Keratinocyte (primary cell): Measurements from ENCODE around the gene NRM. TPM values are rescaled to one million over a fixed set of nuclear protein-coding genes. Genes with fewer than 3 reads are reported as not detected.

Experiments used
- DNase-seq: peaks from one replicate; pipeline ENCODE4 v3.0.0-alpha.2; 2011; ENCODE audit warnings: low read depth, missing footprints, low spot score
- FAIRE-seq: peaks from 2 replicates; lab custom pipeline; 2011; peaks lifted over from hg19 to GRCh38; lab: Jason Lieb, UNC
- H2AFZ ChIP-seq: 2 replicates; pipeline ENCODE4 v1.6.0; 2012; ENCODE audit warnings: low read length, control low read depth, inconsistent platforms; ENCODE audit not compliant: control insufficient read depth
- H3K27ac ChIP-seq: 2 replicates; pipeline ENCODE4 v1.5.1; 2011; ENCODE audit warnings: low read length; ENCODE audit not compliant: control insufficient read depth, insufficient read depth
- H3K27me3 ChIP-seq: 3 replicates; pipeline ENCODE4 v1.6.0; 2011; ENCODE audit warnings: low read length; ENCODE audit not compliant: control insufficient read depth, insufficient read depth; ENCODE audit errors: extremely low read depth
- H3K36me3 ChIP-seq, 2 experiments: 2 replicates in 1 of 2; 3 replicates in 1 of 2; pipeline ENCODE4 v1.5.1; 2011; ENCODE audit warnings: low read length in 2 of 2, mild to moderate bottlenecking in 1 of 2; ENCODE audit not compliant: control insufficient read depth in 2 of 2, insufficient read depth in 2 of 2; ENCODE audit errors: extremely low read depth in 1 of 2
- H3K4me1 ChIP-seq: 3 replicates; pipeline ENCODE4 v1.5.1; 2011; ENCODE audit warnings: low read length; ENCODE audit not compliant: control insufficient read depth, insufficient read depth; ENCODE audit errors: extremely low read depth
- H3K4me2 ChIP-seq: 3 replicates; pipeline ENCODE4 v1.6.0; 2011; ENCODE audit warnings: low read depth, low read length; ENCODE audit not compliant: control insufficient read depth, insufficient read depth; ENCODE audit errors: extremely low read depth
- H3K4me3 ChIP-seq, 3 experiments: fragments of 200-600 bp in 1 of 3; sonication (generic) in 1 of 3; 2 replicates in 2 of 3; 3 replicates in 1 of 3; pipeline ENCODE4 v1.5.1; 2011 to 2016; ENCODE audit warnings: low read length in 3 of 3, mild to moderate bottlenecking in 3 of 3, control low read depth in 2 of 3, inconsistent platforms in 1 of 3, low read depth in 1 of 3, mixed read lengths in 1 of 3, mixed run types in 1 of 3, moderate library complexity in 1 of 3; ENCODE audit not compliant: control insufficient read depth in 2 of 3, insufficient read depth in 2 of 3; ENCODE audit errors: extremely low read depth in 1 of 3
- H3K79me2 ChIP-seq: 2 replicates; pipeline ENCODE4 v1.6.0; 2012; ENCODE audit warnings: low read length; ENCODE audit not compliant: control insufficient read depth, insufficient read depth
- H3K9ac ChIP-seq: 3 replicates; pipeline ENCODE4 v1.6.0; 2011; ENCODE audit warnings: low read length; ENCODE audit not compliant: control insufficient read depth, insufficient read depth; ENCODE audit errors: extremely low read depth
- H3K9me1 ChIP-seq: 3 replicates; pipeline ENCODE4 v1.6.0; 2011; ENCODE audit warnings: low read length; ENCODE audit not compliant: control insufficient read depth, insufficient read depth; ENCODE audit errors: extremely low read depth
- H3K9me3 ChIP-seq: 2 replicates; pipeline ENCODE4 v1.5.1; 2012; ENCODE audit warnings: low read depth, low read length; ENCODE audit not compliant: control insufficient read depth
- H4K20me1 ChIP-seq: 3 replicates; pipeline ENCODE4 v1.6.0; 2011; ENCODE audit warnings: low read length; ENCODE audit not compliant: control insufficient read depth, insufficient read depth; ENCODE audit errors: extremely low read depth
- EZH2 ChIP-seq: IDR thresholded peaks from one replicate; pipeline ENCODE4 v1.6.1; 2012; ENCODE audit warnings: inconsistent platforms, mild to moderate bottlenecking, low read length, moderate library complexity
- dilution Hi-C: fragments of 300-500 bp; cut with MboI; formaldehyde crosslinking; loops from one replicate; pipeline ENCODE4 v1.7.0; 2020; ENCODE audit warnings: low sequenced_read_pairs; ENCODE audit not compliant: extremely low pct_ligation_motif_present
- polyA plus RNA-seq, 5 experiments: library from polyadenylated mRNA; depleted of rRNA in 3 of 5; stranded (reverse) in 3 of 5; stranded (forward) in 1 of 5; unstranded in 1 of 5; fragments of >200 nt; gene quantifications; 1 replicate in 1 of 5; 2 replicates in 3 of 5; 3 replicates in 1 of 5; pipeline versions ENCODE4 v1.2.1 to v1.2.3, GENCODE V29; 2011 to 2012; ENCODE audit warnings: missing spikeins in 2 of 5, low read depth in 1 of 5, low replicate concordance in 1 of 5
- TF ChIP-seq, protein P1 (sequence below), 3 experiments: IDR thresholded peaks in 1 of 3; conservative IDR thresholded peaks in 1 of 3; optimal IDR thresholded peaks in 1 of 3; 2 replicates in 2 of 3; 3 replicates in 1 of 3; pipeline versions ENCODE3 to v1.5.1; 2011; ENCODE audit warnings: low read length in 3 of 3, mild to moderate bottlenecking in 3 of 3, moderate library complexity in 2 of 3, control low read depth in 1 of 3, inconsistent platforms in 1 of 3; ENCODE audit not compliant: insufficient read depth in 2 of 3; ENCODE audit errors: extremely low read depth in 1 of 3

Gene NRM
- polyA plus RNA-seq, 1 donor (not counting 4 experiments of a cell fraction or from before 2014, with no cell fraction given), result 7.0 TPM

GRCh38 chr6:30686009-30686907, 4.5 kb downstream of the NRM start, which contains the start of gene PPP1R18:
TSS of gene PPP1R18 (minus strand) at chr6:30686645. CDS start at chr6:30686018, 627 bp downstream.
- H3K27ac ChIP-seq, result peak within 1 kb of the TSS; percentile 94
- dilution Hi-C loops, result no loop called here
- H3K27me3 ChIP-seq, result no peaks in the 10 kb centered on the region
- peaks cover 8% of the 10 kb centered on the region for H4K20me1 ChIP-seq
- H3K79me2 ChIP-seq, result peaks cover 79% of the 10 kb centered on the region
- no peak for TF ChIP-seq EZH2
- TF ChIP-seq, protein P1, sequence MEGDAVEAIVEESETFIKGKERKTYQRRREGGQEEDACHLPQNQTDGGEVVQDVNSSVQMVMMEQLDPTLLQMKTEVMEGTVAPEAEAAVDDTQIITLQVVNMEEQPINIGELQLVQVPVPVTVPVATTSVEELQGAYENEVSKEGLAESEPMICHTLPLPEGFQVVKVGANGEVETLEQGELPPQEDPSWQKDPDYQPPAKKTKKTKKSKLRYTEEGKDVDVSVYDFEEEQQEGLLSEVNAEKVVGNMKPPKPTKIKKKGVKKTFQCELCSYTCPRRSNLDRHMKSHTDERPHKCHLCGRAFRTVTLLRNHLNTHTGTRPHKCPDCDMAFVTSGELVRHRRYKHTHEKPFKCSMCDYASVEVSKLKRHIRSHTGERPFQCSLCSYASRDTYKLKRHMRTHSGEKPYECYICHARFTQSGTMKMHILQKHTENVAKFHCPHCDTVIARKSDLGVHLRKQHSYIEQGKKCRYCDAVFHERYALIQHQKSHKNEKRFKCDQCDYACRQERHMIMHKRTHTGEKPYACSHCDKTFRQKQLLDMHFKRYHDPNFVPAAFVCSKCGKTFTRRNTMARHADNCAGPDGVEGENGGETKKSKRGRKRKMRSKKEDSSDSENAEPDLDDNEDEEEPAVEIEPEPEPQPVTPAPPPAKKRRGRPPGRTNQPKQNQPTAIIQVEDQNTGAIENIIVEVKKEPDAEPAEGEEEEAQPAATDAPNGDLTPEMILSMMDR (optimal IDR thresholded peaks at IDR 0.05 in 1 of 3, IDR thresholded peaks at IDR 0.05 in 1 of 3, conservative IDR thresholded peaks at IDR 0.05 in 1 of 3; ENCODE audit: extremely low read depth in 1 of 3, insufficient read depth in 2 of 3, low read length in 3 of 3), result peak in 1 of 3 experiments; percentile 2
- H3K4me3 ChIP-seq, result peak within 1 kb of the TSS; percentile 82 to 94 (median 87)
- peaks cover 10 to 31% of the 10 kb centered on the region in 2 experiments for H3K36me3 ChIP-seq
- peak within 1 kb of the TSS; percentile 97 for H3K9ac ChIP-seq
- H3K9me3 ChIP-seq, result no peaks in the 10 kb centered on the region
- DNase-seq, result no peak
- peaks cover 44% of the 10 kb centered on the region for H3K4me1 ChIP-seq
- H2AFZ ChIP-seq, result peak within 1 kb of the TSS; percentile 39
- peak within 1 kb of the TSS; percentile 100 for H3K4me2 ChIP-seq
- FAIRE-seq, result no peak
- no peaks in the 10 kb centered on the region for H3K9me1 ChIP-seq

DNA sequence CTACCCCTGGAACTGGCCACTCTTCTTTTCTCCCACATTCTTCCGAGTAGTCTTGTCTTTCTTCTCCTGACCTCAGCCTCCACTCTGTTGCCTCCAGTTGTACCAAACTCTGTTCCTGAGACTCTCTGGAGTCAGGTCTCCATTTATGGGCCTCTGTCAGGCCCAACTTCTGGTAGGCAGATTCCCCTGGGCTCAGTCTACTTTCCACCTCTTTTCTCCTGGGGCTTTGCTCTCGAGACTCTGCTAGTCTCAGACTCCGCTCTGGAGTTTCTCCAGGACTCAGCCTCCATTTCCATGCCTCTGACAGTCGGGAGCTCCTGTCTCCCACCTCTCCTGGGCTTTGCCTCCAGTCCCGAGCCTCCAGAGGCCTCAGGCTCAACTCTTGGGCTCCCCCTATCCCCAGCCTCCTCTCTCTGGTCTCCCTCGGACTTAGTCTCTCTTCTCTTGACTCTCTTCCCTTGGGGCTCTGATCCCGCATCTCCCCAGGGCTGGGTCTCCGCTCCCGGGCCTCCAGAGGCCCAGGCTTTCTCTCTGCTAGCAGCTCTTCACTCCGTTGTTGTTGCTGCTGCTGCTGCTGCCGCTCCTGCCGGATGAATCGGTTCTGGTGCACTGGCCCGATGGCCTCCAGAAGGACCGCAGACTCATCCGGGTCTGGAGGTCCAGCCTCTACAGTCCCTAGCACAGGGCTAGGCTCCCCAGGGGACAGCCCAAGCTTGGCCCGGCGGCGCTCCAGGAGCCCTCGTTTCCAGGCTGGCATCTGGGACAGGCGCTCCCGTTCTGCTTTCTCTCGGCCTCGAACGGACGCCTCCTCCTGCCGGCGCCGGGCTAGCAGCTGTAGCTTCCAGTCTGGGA, 5.4 kb downstream of the NRM start:
- dilution Hi-C loops, result no loop called here
- Histone ChIP-seq H3K79me2 (peaks cover 87% of the 10 kb centered on the region), H4K20me1 (peaks cover 11% of the 10 kb centered on the region), H3K27ac (peak overlapping the region; percentile 94), H2AFZ (no peak overlapping the region), H3K4me1 (peaks cover 44% of the 10 kb centered on the region), H3K4me2 (peak overlapping the region; percentile 100), H3K9me1 (no peaks in the 10 kb centered on the region), H3K4me3 (peak overlapping the region; percentile 68 to 94 (median 82)), H3K9me3 (no peaks in the 10 kb centered on the region), H3K36me3 (peaks cover 10 to 37% of the 10 kb centered on the region in 2 experiments), H3K9ac (peak overlapping the region; percentile 97), H3K27me3 (no peaks in the 10 kb centered on the region)
- TF ChIP-seq, protein P1 (optimal IDR thresholded peaks at IDR 0.05 in 1 of 3, IDR thresholded peaks at IDR 0.05 in 1 of 3, conservative IDR thresholded peaks at IDR 0.05 in 1 of 3; ENCODE audit: extremely low read depth in 1 of 3, insufficient read depth in 2 of 3, low read length in 3 of 3), result peak in 1 of 3 experiments; percentile 31
- TF ChIP-seq EZH2, result no peak
- DNase-seq (no peak), FAIRE-seq (no peak)
